Fibroblast of skin of right biceps (primary cell): ENCODE measurements around the gene PCDHGA6.

Source experiments
- DNase-seq: peaks from one replicate; pipeline ENCODE4 v3.0.0-alpha.2; 2013

The PCDHGA6 gene

GRCh38 chr5:141422742-141423291 is 49.1 kb downstream of the PCDHGA6 start:
- no peak for DNase-seq

GRCh38 chr5:141427783-141428426 is 54.2 kb downstream of the PCDHGA6 start:
- DNase-seq = no peak
